GM18867 (cell line): ENCODE measurements around the gene SLC45A3.
"Not testable (repeated sequence)": the region's sequence is repeated elsewhere in the genome, so short reads cannot be mapped to it uniquely, and the experiment has no call there.

Experiments used
- ATAC-seq: cut with Tn5 transposase; IDR thresholded peaks from one replicate; pipeline ENCODE4 v1.9.1; 2021; ENCODE audit warnings: mild to moderate bottlenecking, moderate library complexity; ENCODE audit not compliant: unreplicated experiment

Gene SLC45A3, protein sequence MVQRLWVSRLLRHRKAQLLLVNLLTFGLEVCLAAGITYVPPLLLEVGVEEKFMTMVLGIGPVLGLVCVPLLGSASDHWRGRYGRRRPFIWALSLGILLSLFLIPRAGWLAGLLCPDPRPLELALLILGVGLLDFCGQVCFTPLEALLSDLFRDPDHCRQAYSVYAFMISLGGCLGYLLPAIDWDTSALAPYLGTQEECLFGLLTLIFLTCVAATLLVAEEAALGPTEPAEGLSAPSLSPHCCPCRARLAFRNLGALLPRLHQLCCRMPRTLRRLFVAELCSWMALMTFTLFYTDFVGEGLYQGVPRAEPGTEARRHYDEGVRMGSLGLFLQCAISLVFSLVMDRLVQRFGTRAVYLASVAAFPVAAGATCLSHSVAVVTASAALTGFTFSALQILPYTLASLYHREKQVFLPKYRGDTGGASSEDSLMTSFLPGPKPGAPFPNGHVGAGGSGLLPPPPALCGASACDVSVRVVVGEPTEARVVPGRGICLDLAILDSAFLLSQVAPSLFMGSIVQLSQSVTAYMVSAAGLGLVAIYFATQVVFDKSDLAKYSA

DNA sequence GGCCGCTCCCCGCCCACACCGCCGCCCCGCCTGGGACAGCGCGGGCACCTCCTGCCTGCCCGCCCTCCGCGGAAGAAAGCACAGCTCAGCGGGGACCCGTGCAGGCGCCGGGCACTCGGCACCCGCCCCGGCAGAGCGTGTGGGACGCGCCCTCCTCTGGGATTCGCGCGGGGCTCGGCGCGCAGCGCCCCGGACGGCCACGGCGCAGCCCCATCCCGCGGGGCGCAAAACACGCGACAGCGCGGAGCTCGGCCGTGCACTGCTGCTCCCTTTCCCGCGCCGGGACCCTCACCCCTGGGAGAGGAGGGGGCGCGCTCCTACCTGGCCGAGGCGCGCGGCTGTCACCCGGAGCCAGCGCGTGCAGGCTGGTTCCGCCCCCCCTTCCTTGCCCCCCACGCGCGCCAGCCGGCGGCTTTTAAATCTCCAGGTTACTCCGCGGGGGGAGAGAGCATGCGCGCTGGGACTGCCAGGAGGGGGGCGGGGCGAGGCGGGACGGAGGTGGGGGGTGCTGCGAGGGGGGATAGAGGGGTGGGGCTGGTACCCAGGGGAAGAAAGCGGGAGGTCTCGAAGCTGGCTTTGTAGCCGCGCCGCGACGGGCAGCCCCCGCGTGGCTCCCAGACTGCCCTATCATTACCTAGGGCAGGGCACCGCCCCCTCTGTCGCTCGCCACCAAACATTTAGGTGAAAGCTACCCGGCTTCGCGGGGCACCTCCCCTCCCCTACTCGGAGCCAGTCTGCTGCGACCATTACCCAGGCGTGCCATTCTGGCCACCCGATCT lies at the start of gene SLC45A3:
TSS of gene SLC45A3 (minus strand) at position 437 of the 779 bp plus-strand sequence. CDS start 15,853 bp downstream, outside the sequence.
- ATAC-seq: peak; percentile 58

DNA sequence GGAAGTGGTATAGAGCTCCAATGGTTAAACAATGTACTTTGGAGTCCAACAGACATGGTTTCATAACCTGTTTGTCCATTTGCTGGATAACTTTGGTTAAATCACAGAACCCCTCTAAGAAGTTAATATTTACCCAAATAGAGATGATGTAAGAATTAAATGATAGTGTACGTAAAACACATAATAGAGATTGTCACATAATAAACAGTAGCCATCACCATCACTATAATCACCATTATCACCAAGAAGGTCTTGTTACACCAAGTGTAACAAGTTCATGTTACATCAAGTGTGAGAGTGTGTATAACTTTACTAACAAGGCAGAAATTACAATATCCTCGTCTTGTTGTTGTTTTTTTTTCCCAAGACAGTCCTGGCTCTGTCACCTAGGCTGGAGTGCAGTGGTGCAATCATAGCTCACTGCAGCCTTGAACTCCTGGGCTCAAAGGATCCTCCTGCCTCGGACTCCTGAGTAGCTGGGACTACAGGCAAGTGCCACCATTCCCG lies 46.4 kb upstream of the SLC45A3 start:
- ATAC-seq: no peak

DNA sequence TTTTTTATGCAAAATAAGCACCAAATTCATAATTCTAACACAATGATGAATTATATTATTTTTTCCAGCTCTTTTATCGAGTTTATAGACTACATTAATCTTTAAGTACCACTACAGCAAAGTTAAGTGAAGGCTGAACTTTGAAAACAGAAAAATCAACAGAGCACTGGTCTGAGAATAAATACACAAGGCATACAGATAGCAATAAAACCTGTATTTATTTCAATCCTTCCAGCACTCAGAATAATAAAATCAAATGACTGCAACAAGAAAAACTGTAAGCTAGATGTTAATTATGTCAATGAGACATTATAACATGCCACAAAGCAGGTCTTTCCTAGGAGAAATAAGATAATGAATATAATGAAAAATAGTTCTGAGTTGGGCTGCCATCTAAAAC lies 45.2 kb upstream of the SLC45A3 start:
- ATAC-seq: no peak

DNA sequence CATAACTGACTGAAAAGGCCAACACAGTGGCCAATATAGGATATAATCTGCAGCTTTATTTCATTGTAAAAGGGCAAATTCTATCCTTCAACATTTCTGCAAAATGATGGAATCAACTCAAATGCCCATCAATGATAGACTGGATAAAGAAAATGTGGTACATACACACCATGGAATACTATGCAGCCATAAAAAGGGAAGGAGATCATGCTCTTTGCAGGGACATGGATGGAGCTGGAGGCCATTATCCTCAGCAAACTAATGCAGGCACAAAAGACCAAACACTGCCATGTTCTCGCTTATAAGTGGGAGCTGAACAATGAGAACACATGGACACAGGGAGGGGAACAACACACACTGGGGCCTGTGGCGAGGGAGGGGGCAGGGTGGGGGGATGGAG lies 40.4 kb upstream of the SLC45A3 start:
- not testable (repeated sequence) for ATAC-seq

DNA sequence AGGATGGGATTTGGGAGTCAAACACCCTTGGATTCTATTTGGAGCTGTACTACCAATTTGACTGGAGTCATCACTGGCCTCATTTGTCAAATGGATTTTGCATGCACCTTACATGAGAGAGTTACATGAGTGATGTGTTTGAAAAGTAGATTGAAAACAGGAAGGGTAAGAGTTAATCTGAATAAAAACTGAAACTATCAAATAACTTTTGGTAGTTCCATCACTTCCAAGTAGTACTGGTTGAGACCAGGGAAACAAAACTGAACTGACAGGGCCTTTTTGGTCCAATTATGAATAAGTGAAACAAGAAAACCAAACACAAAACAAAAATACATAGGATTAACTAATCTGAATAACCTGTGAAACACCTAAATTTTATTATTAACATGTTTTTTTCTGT lies 39.5 kb upstream of the SLC45A3 start:
- no peak for ATAC-seq

DNA sequence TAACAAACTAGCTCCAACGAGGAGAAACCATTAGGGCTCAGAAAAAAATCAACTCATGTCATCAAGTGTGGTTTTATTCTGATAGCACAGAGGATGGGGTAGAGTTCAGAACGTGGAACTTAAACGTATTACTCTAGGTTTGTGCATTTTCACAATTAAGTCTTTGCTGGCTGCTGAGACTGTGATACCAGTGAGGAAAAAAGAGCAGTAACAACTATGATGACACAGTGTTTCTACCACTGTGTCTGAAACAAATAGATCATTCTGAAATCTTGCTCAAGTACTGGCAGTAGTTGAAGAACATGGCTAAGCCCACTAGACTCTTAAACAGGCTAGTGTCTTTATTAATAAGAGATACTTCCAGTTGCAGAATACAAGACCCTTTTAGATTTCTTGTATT lies 38.7 kb upstream of the SLC45A3 start:
- ATAC-seq: no peak

DNA sequence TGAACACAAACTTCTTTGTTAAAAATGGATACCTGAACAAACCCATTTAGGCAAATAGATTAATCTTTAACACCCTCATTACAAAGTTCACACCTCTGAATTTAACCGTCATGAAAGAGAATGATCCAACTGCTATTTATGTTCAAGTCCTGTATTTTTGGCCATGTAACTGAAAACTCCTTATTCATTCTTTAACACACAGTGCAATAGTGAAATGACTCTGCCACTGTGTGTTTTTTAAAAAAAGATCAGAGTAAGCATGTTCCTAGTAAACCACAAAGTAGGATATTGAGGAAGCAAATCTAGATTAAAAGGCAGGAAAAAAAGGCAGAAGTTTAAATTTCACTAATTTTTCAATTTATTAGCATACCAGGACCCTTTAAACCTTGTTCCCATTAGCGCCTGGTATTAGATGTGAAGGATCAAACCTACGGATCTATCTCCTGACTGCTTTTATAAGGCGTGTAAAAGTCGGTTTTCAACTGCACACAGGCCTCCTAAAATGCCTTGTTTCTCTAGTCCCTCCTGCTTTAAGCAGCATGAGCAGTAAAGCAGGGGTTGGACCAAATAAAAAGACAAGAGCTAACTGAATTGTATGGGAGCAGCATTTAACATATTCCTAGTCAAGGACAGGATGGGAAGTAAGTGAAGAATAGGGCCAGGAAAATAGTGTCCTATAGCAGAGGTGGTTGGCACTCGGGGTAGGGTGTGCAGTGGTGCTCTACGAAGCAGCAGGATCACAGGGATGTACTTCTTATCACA lies 36.2 kb upstream of the SLC45A3 start:
- ATAC-seq: no peak

DNA sequence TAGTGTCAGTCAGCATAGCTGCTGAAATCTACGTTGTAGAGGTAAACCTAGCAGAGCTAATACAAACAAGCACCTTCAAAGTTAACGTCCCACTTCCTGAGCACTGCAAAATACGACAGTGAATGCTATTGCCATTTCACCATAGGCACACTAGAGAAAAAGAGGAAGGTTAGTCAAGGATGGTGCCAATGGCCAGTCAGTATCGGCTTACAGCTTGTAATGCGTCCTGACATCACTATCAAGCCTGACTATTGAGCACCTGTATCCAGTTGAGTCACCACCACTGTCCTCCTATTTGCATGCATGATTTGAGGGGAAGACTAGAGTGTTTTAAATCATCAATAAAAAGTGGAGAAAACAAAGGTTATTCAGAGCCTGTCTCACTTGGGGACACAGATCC lies 35.3 kb upstream of the SLC45A3 start:
- no peak for ATAC-seq

DNA sequence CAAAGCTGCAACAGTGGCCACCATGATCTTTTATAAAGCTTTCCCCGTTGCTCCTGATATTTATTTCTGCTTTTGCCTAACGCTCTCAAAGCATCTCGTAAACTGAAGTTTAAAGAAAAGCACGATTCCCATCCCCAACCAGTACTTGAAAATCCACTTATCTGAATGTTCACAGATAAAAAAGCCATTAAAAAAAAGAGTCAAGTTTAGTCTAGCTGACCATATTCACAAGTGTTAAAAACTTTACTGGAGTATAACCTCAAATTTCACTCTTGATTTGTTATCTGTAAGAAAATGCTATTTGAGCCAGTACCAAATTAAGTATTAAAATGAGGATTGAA lies 34.6 kb upstream of the SLC45A3 start:
- no peak for ATAC-seq

DNA sequence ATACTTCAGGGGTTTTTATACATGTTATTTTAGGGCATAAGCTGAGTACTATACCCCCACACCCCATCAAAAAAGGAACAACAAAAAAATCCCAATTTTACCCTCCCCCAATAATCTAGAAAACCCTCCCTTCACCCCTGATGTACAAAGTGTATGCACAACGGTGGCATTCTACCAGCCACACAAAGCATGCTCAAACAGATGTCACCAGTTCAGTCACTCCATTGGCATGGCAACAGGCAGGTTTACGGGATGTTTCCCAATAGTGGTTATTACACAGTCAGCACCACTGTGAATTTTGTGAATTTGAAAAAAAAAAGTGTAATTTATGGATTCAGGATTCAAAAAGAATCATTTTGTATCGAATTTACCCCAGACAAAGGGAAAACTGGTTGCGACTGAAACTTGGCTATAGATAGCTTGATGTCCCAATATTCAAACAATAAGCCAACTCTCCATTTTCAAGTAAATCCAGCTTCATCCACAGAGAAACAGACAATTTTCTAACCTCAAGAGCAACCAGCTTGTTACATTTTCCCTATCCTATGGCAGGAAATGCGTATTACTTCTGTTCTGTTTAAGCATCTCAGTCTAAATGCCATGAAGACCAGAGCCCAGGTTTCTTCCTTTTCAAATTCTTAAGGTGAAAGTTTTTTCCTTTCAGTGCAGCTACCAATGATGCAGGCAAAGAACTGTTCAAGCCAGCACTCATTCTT lies 34.0 kb upstream of the SLC45A3 start:
- ATAC-seq: no peak

DNA sequence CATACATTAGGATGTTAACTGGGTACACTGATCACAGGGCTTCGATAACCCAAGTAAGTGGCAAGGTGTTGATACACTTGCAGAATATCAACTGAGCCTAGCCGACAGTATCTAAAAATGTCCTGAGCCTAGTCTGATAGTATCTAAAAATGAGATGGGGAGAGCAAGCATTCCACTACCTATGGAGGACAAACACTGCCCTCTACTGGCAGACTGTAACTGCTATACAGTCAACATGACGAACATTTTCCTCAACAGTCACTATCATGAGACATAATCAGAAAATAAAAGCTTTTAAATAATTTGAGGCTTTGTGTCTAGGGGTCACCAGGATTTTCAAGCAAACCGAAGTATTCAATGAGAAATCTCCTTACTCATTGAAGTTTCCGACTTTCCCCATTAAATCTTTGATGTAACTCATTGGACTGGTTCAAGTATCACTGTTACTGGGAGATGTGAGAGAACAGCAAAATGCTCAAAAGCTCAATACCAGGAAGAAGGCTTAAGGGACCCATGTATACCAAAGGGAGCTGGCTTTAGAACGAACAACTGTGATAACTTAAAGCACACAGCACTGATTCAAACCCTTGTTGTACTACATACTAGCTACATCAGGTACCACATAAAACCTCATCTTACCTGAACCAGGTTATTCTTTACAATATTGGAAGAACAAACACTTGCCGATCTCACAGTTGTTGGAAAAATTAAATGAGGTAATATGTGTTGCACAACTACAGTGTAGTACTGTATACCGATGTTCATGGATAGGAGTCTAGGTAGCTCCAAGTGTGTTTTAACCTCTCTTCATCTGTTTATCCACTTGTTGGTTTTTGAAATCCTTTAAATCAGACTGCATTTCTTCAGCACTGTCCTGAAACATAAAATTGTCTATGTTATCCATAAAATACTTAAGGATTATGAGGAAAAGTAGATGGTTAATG lies 31.1 kb upstream of the SLC45A3 start:
- peak; percentile 49 for ATAC-seq

DNA sequence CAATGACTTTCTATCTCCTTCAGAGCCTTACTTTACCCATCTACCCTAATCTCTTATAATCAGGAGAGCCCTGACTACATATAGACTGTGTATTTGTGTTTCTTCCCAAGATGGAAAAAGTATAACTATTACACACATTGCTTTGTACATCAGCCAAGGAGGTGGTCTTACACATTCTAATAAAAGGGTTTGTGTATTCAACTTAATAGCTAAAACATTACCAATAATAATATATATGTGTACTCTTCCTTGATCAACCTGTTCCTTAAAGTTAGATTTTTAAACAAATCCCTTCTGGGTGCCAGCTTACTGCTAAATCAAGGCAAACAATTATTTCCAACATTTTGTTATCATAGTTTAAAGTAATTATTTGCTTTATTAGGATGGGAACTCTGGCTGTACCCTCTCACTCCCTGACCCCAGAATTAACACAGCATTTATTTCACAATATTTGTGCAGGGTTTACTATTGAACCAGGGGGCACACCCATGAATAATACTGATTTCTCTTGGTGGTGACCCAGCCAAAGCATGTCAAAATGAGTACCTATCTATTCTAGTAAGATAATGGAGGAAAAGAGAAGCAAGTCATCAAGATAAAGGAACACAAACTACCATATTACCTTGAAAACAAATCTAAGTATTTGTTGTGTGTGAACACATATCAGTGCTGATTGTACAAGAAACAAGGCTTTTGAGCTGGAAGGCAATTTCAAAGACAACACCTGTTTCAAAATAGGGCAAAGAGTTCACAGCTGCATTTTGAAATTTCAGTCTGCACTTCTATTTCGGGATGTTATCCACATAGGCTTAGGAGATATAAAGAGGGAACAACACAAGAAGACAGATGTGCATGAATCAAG lies 30.1 kb upstream of the SLC45A3 start:
- no peak for ATAC-seq

DNA sequence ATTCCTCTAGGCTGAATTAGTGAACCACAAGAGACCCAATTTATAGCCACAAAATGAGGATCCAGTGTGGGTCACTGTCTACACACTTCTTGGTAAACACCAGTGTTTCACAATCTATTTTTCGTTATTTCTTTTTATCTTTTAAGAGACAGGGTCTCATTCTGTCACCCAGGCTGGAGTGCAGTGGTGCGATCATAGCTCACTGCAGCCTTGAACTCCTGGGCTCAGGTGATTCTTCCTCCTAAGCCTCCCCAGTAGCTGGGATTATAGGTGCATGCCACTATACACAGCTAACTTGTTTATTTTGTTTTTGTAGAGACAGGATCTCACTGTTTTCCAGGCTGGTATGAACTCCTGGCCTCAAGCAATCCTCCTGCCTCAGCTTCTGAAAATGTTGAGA lies 29.3 kb upstream of the SLC45A3 start:
- no peak for ATAC-seq

DNA sequence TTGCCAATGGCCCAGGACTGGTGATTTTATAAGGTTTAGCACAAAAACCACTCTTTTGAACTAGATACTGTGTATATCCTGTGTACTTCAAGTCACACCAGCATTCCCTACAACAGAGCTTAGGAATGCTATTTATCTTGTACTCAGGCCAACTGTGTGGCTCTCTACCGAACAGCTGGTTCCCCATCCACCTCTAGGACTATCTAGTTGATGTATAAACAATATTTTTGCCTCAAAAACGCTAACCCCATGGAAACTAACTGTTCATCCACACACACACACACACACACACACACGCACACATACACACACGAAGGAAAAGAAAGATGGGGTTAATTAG lies 28.7 kb upstream of the SLC45A3 start:
- no peak for ATAC-seq

DNA sequence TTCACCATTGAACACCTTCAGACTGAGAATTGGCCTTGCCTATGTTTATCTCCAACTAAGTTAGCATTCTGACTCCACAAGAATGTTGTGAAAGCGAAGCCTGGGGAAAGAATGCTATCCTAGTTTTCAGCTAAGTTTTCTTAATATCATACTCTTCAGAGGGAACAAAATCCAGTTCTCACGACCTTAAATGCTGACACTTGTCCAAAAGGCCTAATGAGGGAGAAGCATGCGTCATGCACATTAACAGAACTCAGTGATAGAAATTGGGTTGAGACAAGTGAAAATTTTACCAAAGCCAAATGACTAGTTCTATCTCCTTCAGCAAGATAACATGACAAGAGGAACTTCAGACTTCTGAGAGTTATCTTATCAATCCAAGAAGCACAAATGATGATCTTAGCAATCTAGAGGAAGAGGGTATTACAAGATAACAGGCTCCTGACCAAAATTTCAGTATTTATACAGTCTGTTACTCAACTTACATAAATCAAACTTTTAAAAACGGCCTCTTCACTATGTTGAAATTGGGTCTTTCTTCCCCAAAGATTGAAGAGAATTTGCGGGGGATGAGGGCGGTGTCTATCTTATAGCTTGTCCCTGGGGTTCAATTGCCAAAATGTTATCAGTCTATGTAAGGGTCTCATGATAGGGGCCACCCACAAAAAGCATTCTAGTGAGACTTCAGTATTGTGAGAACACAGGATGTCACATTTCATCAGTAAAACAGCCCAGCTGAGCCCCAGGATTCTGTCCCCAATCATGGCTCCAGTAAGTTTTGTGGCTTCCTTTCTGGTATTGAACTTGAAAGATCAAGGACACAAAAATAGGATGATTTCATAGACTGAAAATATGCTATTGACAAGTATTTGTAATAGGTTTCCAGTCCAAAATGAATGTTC lies 26.5 kb upstream of the SLC45A3 start:
- ATAC-seq: no peak

DNA sequence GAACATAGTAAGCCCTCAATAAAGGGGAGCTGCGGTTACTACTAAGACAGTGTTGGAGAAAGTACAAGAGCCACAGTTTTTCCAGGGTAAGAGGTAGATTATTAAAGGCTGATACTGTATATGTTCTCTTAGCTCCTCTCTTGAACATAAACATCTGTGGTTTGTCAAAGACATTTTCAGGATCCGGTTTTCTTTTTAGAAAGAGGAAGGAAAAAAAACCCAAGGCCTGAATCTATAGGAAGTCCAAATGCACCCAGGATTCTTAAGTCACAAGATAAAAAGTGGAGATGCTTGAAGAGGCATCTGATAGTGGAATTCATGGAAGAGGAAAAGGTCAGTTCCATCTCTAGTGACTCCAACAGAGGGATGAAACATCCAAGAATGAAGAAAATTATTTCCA lies 24.6 kb upstream of the SLC45A3 start:
- ATAC-seq: no peak

DNA sequence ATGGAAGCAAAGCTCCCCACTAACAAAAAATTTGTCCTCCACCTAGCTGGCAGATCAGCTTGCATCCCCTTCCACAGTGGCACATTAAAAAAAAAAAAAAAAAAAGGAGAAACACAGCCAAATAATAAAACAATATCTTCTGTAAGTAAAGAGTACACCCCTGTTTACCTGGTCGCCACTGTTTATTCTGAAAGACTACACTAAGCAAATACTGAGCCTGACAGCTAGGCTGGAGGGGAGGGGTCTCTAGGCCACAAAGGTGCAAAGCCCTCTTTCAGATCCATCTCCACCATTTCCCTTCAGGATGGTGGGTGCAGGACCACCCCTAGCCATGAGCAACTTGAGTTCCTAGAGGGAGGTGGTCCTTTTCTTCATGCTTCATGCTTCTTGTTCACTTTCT lies 22.8 kb upstream of the SLC45A3 start:
- ATAC-seq: no peak

DNA sequence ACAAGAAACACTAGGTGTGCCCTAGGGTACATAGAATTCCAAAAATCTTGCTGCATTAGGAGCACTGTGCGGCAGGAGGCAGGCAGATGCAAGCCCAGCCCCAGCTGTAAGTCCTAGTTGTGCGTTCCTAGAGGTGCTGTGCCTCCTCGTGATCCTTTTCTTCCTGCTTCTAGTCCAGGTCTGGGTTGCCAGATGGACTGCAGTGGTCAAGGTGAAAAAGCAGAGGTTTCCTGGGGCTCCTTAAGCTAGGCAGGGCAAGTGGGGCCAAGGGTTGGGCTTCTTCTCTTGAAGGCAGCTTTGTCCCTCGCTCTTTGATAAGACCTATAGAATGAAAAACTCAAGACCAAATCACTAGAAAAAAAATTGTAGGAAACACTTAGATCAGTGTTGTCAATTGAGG lies 21.6 kb upstream of the SLC45A3 start:
- no peak for ATAC-seq
